MM.1S (cell line): Measurements from ENCODE around the gene LTBP1.

Experiments used
- EZH2phosphoT487 ChIP-seq: fragments of 300-600 bp; sonication (generic); IDR thresholded peaks from 2 replicates; pipeline ENCODE4 v1.6.1; 2018; ENCODE audit warnings: antibody characterized with exemption, low read length
- TF ChIP-seq, protein P1 (sequence below): fragments of 300-600 bp; sonication (generic); IDR thresholded peaks from 2 replicates; pipeline ENCODE4 v1.5.1; 2016; ENCODE audit warnings: antibody characterized with exemption, low read length, mixed read lengths

- TF ChIP-seq, protein P1, sequence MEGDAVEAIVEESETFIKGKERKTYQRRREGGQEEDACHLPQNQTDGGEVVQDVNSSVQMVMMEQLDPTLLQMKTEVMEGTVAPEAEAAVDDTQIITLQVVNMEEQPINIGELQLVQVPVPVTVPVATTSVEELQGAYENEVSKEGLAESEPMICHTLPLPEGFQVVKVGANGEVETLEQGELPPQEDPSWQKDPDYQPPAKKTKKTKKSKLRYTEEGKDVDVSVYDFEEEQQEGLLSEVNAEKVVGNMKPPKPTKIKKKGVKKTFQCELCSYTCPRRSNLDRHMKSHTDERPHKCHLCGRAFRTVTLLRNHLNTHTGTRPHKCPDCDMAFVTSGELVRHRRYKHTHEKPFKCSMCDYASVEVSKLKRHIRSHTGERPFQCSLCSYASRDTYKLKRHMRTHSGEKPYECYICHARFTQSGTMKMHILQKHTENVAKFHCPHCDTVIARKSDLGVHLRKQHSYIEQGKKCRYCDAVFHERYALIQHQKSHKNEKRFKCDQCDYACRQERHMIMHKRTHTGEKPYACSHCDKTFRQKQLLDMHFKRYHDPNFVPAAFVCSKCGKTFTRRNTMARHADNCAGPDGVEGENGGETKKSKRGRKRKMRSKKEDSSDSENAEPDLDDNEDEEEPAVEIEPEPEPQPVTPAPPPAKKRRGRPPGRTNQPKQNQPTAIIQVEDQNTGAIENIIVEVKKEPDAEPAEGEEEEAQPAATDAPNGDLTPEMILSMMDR, result no peak
- no peak for TF ChIP-seq EZH2phosphoT487
Observed at GRCh38 chr2:33241581-33241980, 294.8 kb downstream of the LTBP1 start.
